ENCODE results near the gene INSM1.

DNA sequence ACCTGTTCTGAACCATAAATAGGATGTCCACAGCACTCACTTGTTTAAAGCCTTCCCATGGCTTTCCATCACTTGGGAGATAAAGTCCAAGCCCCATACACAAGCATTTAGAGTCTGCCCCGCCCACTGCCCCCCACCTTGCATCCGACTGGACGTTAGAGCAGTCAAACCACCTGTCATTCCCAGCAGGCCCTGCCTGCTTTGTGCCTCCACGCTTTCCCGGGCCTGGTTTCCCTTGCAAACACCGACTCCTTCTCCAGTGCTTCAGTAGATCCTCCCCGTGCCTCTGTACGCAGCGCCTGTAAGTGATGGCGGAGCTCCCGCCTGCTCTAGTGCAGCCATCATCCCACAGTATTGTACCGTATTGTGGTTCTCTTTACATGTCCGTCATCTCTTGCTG lies 38.3 kb upstream of the INSM1 start:
- TF ChIP-seq, protein P1, sequence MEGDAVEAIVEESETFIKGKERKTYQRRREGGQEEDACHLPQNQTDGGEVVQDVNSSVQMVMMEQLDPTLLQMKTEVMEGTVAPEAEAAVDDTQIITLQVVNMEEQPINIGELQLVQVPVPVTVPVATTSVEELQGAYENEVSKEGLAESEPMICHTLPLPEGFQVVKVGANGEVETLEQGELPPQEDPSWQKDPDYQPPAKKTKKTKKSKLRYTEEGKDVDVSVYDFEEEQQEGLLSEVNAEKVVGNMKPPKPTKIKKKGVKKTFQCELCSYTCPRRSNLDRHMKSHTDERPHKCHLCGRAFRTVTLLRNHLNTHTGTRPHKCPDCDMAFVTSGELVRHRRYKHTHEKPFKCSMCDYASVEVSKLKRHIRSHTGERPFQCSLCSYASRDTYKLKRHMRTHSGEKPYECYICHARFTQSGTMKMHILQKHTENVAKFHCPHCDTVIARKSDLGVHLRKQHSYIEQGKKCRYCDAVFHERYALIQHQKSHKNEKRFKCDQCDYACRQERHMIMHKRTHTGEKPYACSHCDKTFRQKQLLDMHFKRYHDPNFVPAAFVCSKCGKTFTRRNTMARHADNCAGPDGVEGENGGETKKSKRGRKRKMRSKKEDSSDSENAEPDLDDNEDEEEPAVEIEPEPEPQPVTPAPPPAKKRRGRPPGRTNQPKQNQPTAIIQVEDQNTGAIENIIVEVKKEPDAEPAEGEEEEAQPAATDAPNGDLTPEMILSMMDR (conservative IDR thresholded peaks at IDR 0.05 in 1 of 2, IDR thresholded peaks at IDR 0.05 in 1 of 2; ENCODE audit: extremely low read depth in 1 of 2, insufficient read depth in 1 of 2, low read depth in 1 of 2, low read length in 2 of 2) = no peak
- TF ChIP-seq EZH2 (IDR thresholded peaks at IDR 0.05; ENCODE audit: borderline replicate concordance, low read length) = no peak
